Endothelial cell of umbilical vein (primary cell): Measurements from ENCODE around the gene CCNJL. TPM values are rescaled to one million over a fixed set of nuclear protein-coding genes. Genes with fewer than 3 reads are reported as not detected.

Experiments used
- BruUV-seq: library from RNA; stranded (reverse); fragments of 400-500 nt; replicated peaks from 2 replicates; lab custom pipeline; 2021; lab: Mats Ljungman, UMichigan
- CTCF ChIA-PET: fragments of 300-600, 350-600 bp; sonication (Branson Sonifier 250); formaldehyde crosslinking; loops from one replicate; lab custom pipeline; 2021; ENCODE audit warnings: antibody characterized with exemption, inconsistent platforms; lab: Charles Lee
- POLR2A ChIA-PET: fragments of 300-600, 350-600 bp; sonication (Branson Sonifier 250); formaldehyde crosslinking; loops from one replicate; lab custom pipeline; 2021; ENCODE audit warnings: antibody characterized with exemption, inconsistent platforms; lab: Charles Lee
- DNase-seq: peaks from one replicate; pipeline ENCODE4 v3.0.0-alpha.2; 2011; ENCODE audit warnings: low read depth, low spot score
- FAIRE-seq: peaks from 2 replicates; lab custom pipeline; 2011; peaks lifted over from hg19 to GRCh38; lab: Jason Lieb, UNC
- H2AFZ ChIP-seq: 2 replicates; pipeline ENCODE4 v1.6.0; 2012; ENCODE audit warnings: low read depth, low read length, control low read depth, inconsistent platforms
- H3K27ac ChIP-seq: 2 replicates; pipeline ENCODE4 v1.5.1; 2011; ENCODE audit warnings: low read depth, mild to moderate bottlenecking, control low read depth, low read length, moderate library complexity; ENCODE audit not compliant: insufficient read depth
- H3K27me3 ChIP-seq, 2 experiments: 2 replicates each; pipeline versions ENCODE4 v1.6.0 to v1.6.1; 2011; ENCODE audit warnings: low read length in 2 of 2, mixed read lengths in 1 of 2; ENCODE audit not compliant: control insufficient read depth in 2 of 2, insufficient read depth in 2 of 2
- H3K36me3 ChIP-seq, 2 experiments: 2 replicates in 1 of 2; 3 replicates in 1 of 2; pipeline ENCODE4 v1.5.1; 2011; ENCODE audit warnings: low read length in 2 of 2, mild to moderate bottlenecking in 1 of 2, moderate library complexity in 1 of 2; ENCODE audit not compliant: control insufficient read depth in 2 of 2, insufficient read depth in 2 of 2; ENCODE audit errors: extremely low read depth in 1 of 2
- H3K4me1 ChIP-seq: 3 replicates; pipeline ENCODE4 v1.5.1; 2011; ENCODE audit warnings: mild to moderate bottlenecking, low read length; ENCODE audit not compliant: control insufficient read depth, insufficient read depth; ENCODE audit errors: extremely low read depth
- H3K4me2 ChIP-seq: 2 replicates; pipeline ENCODE4 v1.6.1; 2011; ENCODE audit warnings: low read length, control low read depth, mixed read lengths; ENCODE audit not compliant: insufficient read depth
- H3K4me3 ChIP-seq, 3 experiments: fragments of 200-600 bp in 1 of 3; sonication (generic), shearing (Covaris generic) in 1 of 3; replicated peaks in 1 of 3; 2 replicates each; pipeline ENCODE4 v1.5.1; 2011 to 2016; ENCODE audit warnings: control low read depth in 3 of 3, low read length in 3 of 3, mild to moderate bottlenecking in 2 of 3, inconsistent platforms in 1 of 3, low read depth in 1 of 3, moderate library complexity in 1 of 3; ENCODE audit not compliant: insufficient read depth in 1 of 3
- H3K79me2 ChIP-seq: 2 replicates; pipeline ENCODE4 v1.6.0; 2012; ENCODE audit warnings: low read length, inconsistent platforms; ENCODE audit not compliant: control insufficient read depth, insufficient read depth
- H3K9ac ChIP-seq: replicated peaks from 2 replicates; pipeline ENCODE3; 2011; ENCODE audit warnings: low read length, control low read depth; ENCODE audit not compliant: insufficient read depth; ENCODE audit errors: extremely low read depth
- H3K9me1 ChIP-seq: replicated peaks from 3 replicates; pipeline ENCODE4 v1.6.0; 2011; ENCODE audit warnings: mild to moderate bottlenecking, low read length; ENCODE audit not compliant: control insufficient read depth, insufficient read depth; ENCODE audit errors: extremely low read depth
- H3K9me3 ChIP-seq: replicated peaks from 2 replicates; pipeline ENCODE4 v1.5.1; 2012; ENCODE audit warnings: low read length, inconsistent platforms; ENCODE audit not compliant: control insufficient read depth, insufficient read depth
- H4K20me1 ChIP-seq: replicated peaks from 2 replicates; pipeline ENCODE3; 2011; ENCODE audit warnings: mild to moderate bottlenecking, low read length; ENCODE audit not compliant: control insufficient read depth, insufficient read depth; ENCODE audit errors: extremely low read depth
- CTCF ChIP-seq, 2 donors: IDR thresholded peaks; 1 replicate in 1 of 2; 2 replicates in 1 of 2; pipeline ENCODE4 v1.5.1; 2011; ENCODE audit warnings: low read length in 2 of 2, mild to moderate bottlenecking in 2 of 2, moderate library complexity in 2 of 2, control low read depth in 1 of 2, inconsistent platforms in 1 of 2, low read depth in 1 of 2; ENCODE audit not compliant: insufficient read depth in 1 of 2; ENCODE audit errors: extremely low read depth in 1 of 2
- EZH2 ChIP-seq: IDR thresholded peaks from 2 replicates; pipeline ENCODE4 v1.6.1; 2012; ENCODE audit warnings: borderline replicate concordance, low read depth, mild to moderate bottlenecking, moderate library complexity, low read length, inconsistent platforms; ENCODE audit not compliant: severe bottlenecking
- FOS ChIP-seq: IDR thresholded peaks from 2 replicates; pipeline ENCODE4 v1.6.1; 2011; ENCODE audit warnings: mild to moderate bottlenecking, low read length, moderate library complexity, borderline replicate concordance; ENCODE audit not compliant: insufficient read depth
- GATA2 ChIP-seq: IDR thresholded peaks from 2 replicates; pipeline ENCODE4 v1.7.0; 2011; ENCODE audit warnings: low read depth, mild to moderate bottlenecking, moderate library complexity, mixed read lengths, low read length; ENCODE audit not compliant: insufficient read length, insufficient read depth
- JUN ChIP-seq: IDR thresholded peaks from 2 replicates; pipeline ENCODE4 v1.6.1; 2011; ENCODE audit warnings: borderline replicate concordance, low read depth; ENCODE audit not compliant: insufficient read length, insufficient read depth
- MAX ChIP-seq: IDR thresholded peaks from 2 replicates; pipeline ENCODE4 v1.6.1; 2011; ENCODE audit not compliant: insufficient read depth, insufficient read length
- MYC ChIP-seq: IDR thresholded peaks from one replicate; pipeline ENCODE4 v1.6.1; 2011; ENCODE audit warnings: mild to moderate bottlenecking, low read depth, low read length
- POLR2A ChIP-seq: IDR thresholded peaks from 2 replicates; pipeline ENCODE4 v1.6.1; 2012; ENCODE audit warnings: low read depth, mild to moderate bottlenecking, control low read depth, low read length
- POLR2AphosphoS5 ChIP-seq: IDR thresholded peaks from 2 replicates; pipeline ENCODE4 v1.6.1; 2012; ENCODE audit warnings: low read depth, mild to moderate bottlenecking, control low read depth, low read length, moderate library complexity; ENCODE audit not compliant: insufficient read depth
- dilution Hi-C: fragments of 300-500 bp; cut with MboI; formaldehyde crosslinking; loops from one replicate; pipeline ENCODE4 v1.15.0; 2019; ENCODE audit warnings: low sequenced_read_pairs; ENCODE audit not compliant: extremely low pct_ligation_motif_present
- intact Hi-C: fragments of 100-400 bp; cut with micrococcal nuclease; formaldehyde crosslinking; loops from one replicate; pipeline ENCODE4 v1.10.0; 2022
- polyA plus RNA-seq, 4 experiments: library from polyadenylated mRNA; depleted of rRNA in 3 of 4; stranded (reverse) in 3 of 4; unstranded in 1 of 4; fragments of >200 nt; gene quantifications; 2 replicates each; pipeline versions ENCODE4 v1.2.1 to v1.2.3, GENCODE V29; 2011 to 2012; ENCODE audit warnings: missing spikeins in 1 of 4
- total RNA-seq: library from RNA; stranded (reverse); gene quantifications from 2 replicates; pipeline ENCODE4 v1.2.3, GENCODE V29; 2021

The CCNJL gene
- total and polyA plus RNA-seq, 2 donors (not counting 3 experiments of a cell fraction or from before 2014, with no cell fraction given) = 20.0 to 21.3 TPM

GRCh38 chr5:160221082-160221481, 91.3 kb downstream of the CCNJL start:
- ChIA-PET POLR2A (no interaction called here), CTCF (no interaction called here)
- Histone ChIP-seq H3K27me3 (no peaks in the 10 kb centered on the region), H3K27ac (no peak overlapping the region), H3K79me2 (no peaks in the 10 kb centered on the region), H3K4me2 (no peak overlapping the region), H3K9ac (no peak overlapping the region), H3K9me1 (no peaks in the 10 kb centered on the region), H4K20me1 (no peaks in the 10 kb centered on the region), H3K4me1 (no peaks in the 10 kb centered on the region), H3K36me3 (no peaks in the 10 kb centered on the region), H3K9me3 (no peaks in the 10 kb centered on the region), H3K4me3 (no peak overlapping the region), H2AFZ (no peak overlapping the region)
- dilution Hi-C loops = no loop called here
- no peak for DNase-seq
- TF ChIP-seq POLR2A (no peak), EZH2 (no peak), FOS (no peak), JUN (no peak), CTCF (IDR thresholded peaks at IDR 0.05; ENCODE audit: extremely low read depth in 1 of 2, insufficient read depth in 1 of 2, low read depth in 1 of 2, low read length in 2 of 2) (no peak), POLR2AphosphoS5 (no peak), MYC (no peak), MAX (no peak), GATA2 (no peak)
- FAIRE-seq = no peak
- intact Hi-C loops = no loop called here
- no TSS peak for BruUV-seq
